ENCODE measurements around the gene FAM81A.

DNA sequence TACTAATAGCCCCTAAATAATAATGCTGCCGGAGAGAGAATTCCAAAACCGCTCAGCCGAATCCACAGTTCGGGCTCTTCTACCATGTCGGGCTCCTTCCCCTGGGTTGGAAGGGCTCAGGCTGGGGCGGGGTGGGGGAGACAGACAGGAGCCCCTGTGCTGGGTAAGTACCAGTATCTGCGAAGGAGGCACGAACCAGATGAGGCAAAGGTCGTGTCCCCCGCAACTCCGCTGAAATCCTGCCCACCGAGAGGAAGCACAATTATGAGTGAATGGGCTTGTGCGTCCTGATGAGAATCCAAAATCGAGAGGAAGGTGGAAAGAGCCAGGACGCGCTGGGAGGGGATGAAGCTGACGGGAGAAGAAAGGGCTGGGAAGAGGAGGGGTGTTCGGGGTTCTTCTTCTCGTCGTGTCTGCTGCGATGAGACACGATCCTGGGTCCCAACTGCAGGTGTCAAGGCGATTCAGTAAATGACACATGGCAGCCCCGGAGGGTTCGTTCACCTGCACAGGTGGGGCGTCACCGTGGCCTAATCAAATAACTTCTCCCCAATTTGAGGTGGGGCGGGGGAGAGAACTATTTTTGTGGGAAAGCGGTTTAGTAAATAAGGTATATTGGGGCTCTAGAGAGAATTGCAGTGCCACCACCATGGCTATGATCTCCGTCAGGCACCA lies 707 bp upstream of the FAM81A start:
- TF ChIP-seq, protein P1, sequence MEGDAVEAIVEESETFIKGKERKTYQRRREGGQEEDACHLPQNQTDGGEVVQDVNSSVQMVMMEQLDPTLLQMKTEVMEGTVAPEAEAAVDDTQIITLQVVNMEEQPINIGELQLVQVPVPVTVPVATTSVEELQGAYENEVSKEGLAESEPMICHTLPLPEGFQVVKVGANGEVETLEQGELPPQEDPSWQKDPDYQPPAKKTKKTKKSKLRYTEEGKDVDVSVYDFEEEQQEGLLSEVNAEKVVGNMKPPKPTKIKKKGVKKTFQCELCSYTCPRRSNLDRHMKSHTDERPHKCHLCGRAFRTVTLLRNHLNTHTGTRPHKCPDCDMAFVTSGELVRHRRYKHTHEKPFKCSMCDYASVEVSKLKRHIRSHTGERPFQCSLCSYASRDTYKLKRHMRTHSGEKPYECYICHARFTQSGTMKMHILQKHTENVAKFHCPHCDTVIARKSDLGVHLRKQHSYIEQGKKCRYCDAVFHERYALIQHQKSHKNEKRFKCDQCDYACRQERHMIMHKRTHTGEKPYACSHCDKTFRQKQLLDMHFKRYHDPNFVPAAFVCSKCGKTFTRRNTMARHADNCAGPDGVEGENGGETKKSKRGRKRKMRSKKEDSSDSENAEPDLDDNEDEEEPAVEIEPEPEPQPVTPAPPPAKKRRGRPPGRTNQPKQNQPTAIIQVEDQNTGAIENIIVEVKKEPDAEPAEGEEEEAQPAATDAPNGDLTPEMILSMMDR (IDR thresholded peaks at IDR 0.05; ENCODE audit: low read depth, low read length, missing input control) = no peak
- TF ChIP-seq JUND (IDR thresholded peaks at IDR 0.05) (no peak), YY1 (IDR thresholded peaks at IDR 0.05) (no peak), TAF1 (conservative IDR thresholded peaks at IDR 0.05) (no peak), RAD21 (IDR thresholded peaks at IDR 0.05) (no peak), NR2F2 (IDR thresholded peaks at IDR 0.05) (no peak), HNF4A (conservative IDR thresholded peaks at IDR 0.05) (no peak)
- TF ChIP-seq, protein P2, sequence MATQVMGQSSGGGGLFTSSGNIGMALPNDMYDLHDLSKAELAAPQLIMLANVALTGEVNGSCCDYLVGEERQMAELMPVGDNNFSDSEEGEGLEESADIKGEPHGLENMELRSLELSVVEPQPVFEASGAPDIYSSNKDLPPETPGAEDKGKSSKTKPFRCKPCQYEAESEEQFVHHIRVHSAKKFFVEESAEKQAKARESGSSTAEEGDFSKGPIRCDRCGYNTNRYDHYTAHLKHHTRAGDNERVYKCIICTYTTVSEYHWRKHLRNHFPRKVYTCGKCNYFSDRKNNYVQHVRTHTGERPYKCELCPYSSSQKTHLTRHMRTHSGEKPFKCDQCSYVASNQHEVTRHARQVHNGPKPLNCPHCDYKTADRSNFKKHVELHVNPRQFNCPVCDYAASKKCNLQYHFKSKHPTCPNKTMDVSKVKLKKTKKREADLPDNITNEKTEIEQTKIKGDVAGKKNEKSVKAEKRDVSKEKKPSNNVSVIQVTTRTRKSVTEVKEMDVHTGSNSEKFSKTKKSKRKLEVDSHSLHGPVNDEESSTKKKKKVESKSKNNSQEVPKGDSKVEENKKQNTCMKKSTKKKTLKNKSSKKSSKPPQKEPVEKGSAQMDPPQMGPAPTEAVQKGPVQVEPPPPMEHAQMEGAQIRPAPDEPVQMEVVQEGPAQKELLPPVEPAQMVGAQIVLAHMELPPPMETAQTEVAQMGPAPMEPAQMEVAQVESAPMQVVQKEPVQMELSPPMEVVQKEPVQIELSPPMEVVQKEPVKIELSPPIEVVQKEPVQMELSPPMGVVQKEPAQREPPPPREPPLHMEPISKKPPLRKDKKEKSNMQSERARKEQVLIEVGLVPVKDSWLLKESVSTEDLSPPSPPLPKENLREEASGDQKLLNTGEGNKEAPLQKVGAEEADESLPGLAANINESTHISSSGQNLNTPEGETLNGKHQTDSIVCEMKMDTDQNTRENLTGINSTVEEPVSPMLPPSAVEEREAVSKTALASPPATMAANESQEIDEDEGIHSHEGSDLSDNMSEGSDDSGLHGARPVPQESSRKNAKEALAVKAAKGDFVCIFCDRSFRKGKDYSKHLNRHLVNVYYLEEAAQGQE (IDR thresholded peaks at IDR 0.05) = no peak

Measured in liver (tissue), 3 donors.